Cardiac fibroblast (primary cell): ENCODE measurements around the gene OPA1.

Experiments
- DNase-seq, 2 donors: peaks; one replicate each; pipeline versions ENCODE4 v3.0.0 to v3.0.0-alpha.2; 2010; ENCODE audit warnings: low read depth in 2 of 2
- H3K4me3 ChIP-seq, 2 donors: replicated peaks in 1 of 2; 1 replicate in 1 of 2; 2 replicates in 1 of 2; pipeline ENCODE4 v1.5.1; 2011; ENCODE audit warnings: low read depth in 2 of 2, low read length in 2 of 2, mild to moderate bottlenecking in 2 of 2, moderate library complexity in 1 of 2
- TF ChIP-seq, protein P1 (sequence below): IDR thresholded peaks from one replicate; pipeline ENCODE4 v1.5.1; 2011; ENCODE audit warnings: low read depth, mild to moderate bottlenecking, low read length, inconsistent platforms

The OPA1 gene

DNA sequence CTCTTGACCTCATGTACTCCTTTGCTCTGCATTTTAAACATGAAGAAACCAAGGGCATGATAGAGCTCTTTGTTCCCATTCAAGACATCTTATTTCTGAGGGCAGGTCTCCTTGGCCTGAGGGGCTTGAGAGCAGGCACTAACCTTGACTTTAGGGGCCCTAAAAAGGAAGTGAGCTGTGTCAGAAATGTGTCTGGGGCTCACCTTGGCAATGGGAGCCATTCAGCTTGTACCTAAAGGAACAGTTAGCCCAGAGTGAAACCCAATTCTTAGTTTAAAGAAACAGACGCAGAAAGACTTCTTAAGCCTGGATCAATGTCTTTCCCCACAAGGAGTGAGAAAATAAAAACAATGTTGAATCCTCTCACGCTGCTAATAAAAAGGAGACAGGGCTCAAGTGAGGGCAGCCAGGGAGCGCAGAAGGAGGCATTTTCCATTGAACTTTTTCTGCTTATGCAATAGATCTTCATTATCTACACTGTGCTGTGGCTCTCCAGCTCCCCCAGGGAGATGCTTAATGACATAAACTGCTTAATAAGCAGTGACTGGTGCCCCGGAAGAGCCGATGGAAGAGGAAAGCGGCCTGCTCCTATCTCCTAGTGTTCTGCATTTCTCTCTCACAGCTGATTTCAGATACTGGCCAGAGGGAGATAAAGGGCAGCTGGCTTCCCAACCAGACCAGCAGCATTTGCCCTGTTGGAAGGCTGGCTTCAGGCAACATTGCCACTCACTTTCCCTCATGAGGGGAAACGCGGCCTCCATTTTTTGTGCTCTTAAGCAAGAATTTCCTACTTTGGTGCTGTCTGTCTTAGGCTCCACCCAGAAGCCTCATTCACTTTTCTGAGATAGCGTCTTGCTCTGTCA lies 152.0 kb downstream of the OPA1 start:
- DNase-seq: peak; percentile 7 to 53
- TF ChIP-seq, protein P1, sequence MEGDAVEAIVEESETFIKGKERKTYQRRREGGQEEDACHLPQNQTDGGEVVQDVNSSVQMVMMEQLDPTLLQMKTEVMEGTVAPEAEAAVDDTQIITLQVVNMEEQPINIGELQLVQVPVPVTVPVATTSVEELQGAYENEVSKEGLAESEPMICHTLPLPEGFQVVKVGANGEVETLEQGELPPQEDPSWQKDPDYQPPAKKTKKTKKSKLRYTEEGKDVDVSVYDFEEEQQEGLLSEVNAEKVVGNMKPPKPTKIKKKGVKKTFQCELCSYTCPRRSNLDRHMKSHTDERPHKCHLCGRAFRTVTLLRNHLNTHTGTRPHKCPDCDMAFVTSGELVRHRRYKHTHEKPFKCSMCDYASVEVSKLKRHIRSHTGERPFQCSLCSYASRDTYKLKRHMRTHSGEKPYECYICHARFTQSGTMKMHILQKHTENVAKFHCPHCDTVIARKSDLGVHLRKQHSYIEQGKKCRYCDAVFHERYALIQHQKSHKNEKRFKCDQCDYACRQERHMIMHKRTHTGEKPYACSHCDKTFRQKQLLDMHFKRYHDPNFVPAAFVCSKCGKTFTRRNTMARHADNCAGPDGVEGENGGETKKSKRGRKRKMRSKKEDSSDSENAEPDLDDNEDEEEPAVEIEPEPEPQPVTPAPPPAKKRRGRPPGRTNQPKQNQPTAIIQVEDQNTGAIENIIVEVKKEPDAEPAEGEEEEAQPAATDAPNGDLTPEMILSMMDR: no peak
- no peak overlapping the region for H3K4me3 ChIP-seq

DNA sequence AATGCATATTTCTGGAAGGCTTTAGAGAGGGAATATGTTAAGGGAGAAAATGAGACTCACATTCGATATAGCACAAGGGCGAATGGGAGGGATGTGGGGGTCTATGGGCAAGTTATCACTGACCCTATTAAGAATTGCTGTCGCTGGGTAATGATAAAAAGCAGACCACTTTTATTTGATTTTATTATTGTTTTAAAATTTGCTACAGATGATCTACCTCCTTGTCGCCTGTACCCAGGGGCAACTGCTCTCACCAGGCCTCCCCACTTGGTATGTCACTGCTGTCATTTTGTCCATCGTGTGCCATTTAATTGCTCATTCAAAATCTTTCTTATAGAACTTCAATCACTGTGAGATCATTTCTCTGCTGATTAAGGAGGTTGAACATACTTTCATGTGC lies 153.8 kb downstream of the OPA1 start:
- no peak for DNase-seq
- H3K4me3 ChIP-seq: no peak overlapping the region
- TF ChIP-seq, protein P1: no peak
